ENCODE data around the gene MOB1B. TPM values are rescaled to one million over a fixed set of nuclear protein-coding genes. Genes with fewer than 3 reads are reported as not detected.
"Not testable (repeated sequence)": the region's sequence is repeated elsewhere in the genome, so short reads cannot be mapped to it uniquely, and the experiment has no call there.

The MOB1B gene
- total RNA-seq (2014; rRNA removed; shearing (Covaris generic)): 6.7 and 7.4 TPM in 2 replicates

DNA sequence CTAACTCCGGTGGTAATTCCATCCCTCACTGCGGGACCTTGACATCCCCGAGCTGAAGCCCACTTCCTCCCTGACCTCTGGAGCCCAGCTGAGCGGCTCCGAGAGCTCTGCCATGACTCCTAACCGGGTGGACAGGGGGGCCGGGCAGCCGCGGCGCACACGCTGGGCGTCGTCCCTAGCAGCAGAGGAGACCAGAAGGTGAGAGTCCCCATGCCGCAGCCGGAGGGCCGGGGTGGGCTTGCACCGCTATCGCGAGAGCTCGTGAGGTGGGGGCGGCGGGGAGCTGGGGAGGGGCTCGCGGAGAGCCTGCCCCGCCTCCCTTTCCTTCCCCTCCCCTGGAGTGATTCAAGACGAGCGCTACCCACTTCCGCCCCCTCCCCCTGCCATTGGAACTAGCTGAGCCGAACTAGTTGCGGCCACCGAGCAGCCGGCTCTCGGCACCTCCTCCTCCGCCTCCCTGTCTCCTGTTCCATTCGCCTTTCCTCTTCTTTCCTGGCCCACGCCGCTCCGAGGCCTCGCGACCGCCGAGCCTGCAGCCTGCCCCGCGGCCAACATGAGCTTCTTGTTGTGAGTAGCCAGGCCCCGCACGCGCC is at the start of gene MOB1B:
Gene MOB1B, plus strand, starts transcription at position 386 of the 593 bp plus-strand sequence. Its CDS starts 168 bp downstream, at position 554.
- peak; percentile 80 for DNase-seq (ENCODE audit: low read depth)

DNA sequence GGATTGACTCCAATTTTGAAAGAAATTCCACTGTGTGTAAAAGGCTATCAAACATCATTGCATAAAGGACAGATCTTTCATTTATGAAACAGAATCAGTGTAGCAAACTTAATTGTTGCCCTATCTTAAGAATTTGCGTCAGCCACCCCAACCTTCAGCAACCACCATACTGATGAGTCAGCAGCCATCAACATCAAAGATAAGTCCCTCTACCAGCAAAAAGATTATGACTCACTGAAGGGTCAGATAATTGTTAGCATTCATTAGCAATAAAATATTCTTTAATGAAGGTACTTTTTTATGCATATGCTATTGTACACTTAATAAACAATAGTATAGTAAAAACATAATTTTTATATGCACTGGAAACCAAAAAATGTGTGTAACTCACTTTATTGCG is 46.7 kb upstream of the MOB1B start:
- DNase-seq (ENCODE audit: low read depth): no peak

DNA sequence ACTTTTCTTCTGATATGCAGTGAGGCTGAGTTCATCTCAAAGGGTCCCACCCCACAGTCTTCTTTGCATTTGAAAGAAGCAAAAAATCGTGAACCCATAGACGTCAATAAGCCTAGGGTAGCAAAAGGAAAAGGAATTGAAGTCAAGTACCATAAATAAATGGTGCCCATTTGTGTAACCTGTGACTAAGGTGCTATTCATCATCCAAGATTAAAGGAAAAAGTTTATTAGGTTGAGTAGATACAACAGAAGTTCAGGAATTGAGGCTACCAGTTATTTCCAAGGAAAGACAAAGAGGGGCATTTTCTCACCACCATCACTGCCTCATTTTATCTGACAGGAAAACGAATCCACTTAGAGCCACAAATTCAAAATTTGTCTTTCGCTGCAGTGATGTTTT is 43.7 kb upstream of the MOB1B start:
- DNase-seq (ENCODE audit: low read depth): no peak

- no peak for DNase-seq (ENCODE audit: low read depth)
These were observed 43.1 kb upstream of the MOB1B start for GRCh38 chr4:70859066-70859465.

- no peak for DNase-seq (ENCODE audit: low read depth)
These were observed 38.9 kb upstream of the MOB1B start for GRCh38 chr4:70863099-70863790.

- DNase-seq (ENCODE audit: low read depth): no peak
These were observed 33.4 kb upstream of the MOB1B start for GRCh38 chr4:70868778-70869177.

- no peak for DNase-seq (ENCODE audit: low read depth)
These were observed 29.0 kb upstream of the MOB1B start for GRCh38 chr4:70873216-70873615.

- no peak for DNase-seq (ENCODE audit: low read depth)
These were observed 27.7 kb upstream of the MOB1B start for GRCh38 chr4:70874268-70875156.

DNA sequence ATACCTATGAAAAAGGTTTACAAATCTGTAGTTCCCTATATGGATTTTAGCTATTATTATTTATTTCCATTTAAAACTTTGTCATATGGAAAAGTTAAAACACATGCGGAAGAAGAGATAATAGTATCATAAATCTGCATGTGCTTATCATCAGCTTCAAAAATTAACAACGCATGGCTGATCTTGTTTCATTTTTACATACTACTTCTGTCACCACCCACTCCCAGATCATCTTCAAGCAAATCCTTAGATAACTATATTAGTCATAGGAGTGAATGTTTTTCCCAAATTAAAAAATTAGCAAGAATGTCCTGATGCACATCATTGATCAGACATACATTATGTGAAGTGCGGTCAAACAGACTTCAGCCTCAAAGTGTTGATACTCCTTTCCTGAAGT is 24.6 kb upstream of the MOB1B start:
- DNase-seq (ENCODE audit: low read depth): no peak

- no peak for DNase-seq (ENCODE audit: low read depth)
These were observed 21.4 kb upstream of the MOB1B start for GRCh38 chr4:70880739-70881138.

DNA sequence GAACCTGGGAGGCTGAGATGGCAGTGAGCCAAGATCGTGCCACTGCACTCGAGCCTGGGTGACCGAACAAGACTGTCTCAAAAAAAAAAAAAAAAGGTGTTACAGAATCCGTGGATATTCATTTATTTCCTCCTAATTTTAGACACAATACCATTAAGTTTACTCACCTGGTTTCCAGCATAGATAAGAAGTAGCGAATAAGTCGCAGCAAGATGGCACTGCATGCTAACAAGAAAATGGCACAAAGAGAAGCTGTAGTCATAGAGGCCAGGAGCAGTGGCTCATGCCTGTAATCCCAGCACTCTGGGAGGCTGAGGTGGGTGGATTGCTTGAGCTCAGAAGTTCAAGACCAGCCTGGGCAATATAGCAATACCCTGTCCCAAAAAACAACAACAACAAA is 17.0 kb upstream of the MOB1B start:
- DNase-seq (ENCODE audit: low read depth): no peak

DNA sequence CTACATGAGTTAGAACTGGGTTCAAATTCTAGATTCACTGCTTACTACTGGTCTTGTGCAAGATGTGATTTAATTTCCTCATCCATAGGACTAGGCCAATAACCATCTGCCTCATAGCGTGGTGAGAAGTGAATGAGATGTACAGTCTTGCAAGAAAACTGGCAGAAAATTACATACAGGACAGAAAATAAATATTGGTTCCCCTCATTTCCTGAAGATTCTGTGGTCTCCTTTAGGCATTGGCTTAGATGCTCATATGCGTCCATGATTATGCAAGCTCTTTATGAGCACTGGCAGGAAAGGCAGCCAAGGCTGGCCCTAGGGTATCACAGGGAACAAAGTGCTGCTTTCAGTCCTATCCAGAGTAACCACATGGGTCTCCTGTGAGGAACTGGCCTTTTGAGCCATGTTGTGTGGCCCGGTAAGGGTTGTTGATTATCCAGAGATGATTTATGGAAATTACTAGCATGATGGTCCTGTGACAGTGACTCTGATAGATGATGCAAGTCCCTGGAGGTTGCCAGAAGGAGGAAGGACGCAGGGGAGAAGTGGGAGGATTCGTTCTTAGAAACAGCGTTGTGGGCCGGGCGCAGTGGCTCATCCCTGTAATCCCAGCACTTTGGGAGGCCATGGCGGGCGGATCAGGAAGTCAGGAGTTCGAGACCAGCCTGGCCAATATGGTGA is 9.9 kb upstream of the MOB1B start:
- peak; percentile 59 for DNase-seq (ENCODE audit: low read depth)

DNA sequence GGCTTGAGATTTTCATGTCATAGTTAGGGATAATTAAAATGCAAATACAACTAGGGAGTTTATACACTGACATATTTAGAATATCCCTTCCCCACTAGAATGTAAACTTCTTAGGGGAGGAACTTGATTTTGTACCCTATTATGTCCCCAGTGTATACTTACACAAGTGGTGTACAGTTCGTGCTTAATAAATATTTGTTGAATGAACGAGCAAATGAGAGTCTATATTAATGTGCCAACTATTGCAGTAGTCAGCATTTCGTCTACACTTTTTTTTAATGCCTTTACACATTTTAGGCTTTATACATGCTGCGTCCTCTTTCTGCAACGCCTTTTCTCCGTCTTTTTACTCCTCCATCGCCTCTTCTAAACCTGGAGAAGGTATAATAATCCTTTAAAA is 8.4 kb upstream of the MOB1B start:
- no peak for DNase-seq (ENCODE audit: low read depth)

DNA sequence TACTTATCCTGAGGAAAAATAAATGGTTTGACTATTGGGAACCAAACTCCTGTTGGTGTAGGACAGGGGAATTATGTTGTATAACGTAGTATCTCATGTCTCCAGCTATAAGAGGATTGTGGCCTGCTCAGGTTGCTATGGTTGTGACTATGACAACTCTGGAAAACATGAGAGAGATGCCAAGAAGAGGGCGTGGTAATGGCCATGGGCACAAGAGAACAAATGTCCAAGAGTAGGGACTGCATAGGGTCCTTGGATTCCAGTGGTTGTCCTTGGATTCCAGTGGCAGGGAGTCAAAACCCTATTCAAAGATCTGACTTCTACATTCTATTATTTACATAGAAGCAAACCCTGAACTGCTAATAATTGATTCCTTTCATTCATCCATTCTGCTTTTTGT is 6.8 kb upstream of the MOB1B start:
- DNase-seq (ENCODE audit: low read depth): peak; percentile 54

GRCh38 chr4:70895811-70896491 is 6.2 kb upstream of the MOB1B start:
- no peak for DNase-seq (ENCODE audit: low read depth)

DNA sequence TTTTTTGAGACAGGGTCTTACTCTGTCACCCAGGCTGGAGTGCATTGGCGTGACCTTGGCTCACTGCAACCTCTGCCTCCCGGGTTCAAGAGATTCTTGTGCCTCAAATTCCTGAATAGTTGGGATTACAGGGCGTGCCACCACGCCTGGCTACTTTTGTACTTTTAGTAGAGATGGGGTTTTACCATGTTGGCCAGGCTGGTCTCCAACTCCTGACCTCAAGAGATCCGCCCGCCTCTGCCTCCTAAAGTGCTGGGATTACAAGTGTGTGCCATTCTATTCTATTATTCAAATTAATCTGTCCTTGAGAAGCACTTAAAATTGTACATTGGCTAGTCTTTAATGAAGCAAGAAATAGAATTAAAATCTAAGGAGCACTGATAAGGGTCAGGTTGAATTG is 3.6 kb upstream of the MOB1B start:
- DNase-seq (ENCODE audit: low read depth): not testable (repeated sequence)

GRCh38 chr4:70901607-70901983 is 574 bp upstream of the MOB1B start:
- DNase-seq (ENCODE audit: low read depth): no peak

DNA sequence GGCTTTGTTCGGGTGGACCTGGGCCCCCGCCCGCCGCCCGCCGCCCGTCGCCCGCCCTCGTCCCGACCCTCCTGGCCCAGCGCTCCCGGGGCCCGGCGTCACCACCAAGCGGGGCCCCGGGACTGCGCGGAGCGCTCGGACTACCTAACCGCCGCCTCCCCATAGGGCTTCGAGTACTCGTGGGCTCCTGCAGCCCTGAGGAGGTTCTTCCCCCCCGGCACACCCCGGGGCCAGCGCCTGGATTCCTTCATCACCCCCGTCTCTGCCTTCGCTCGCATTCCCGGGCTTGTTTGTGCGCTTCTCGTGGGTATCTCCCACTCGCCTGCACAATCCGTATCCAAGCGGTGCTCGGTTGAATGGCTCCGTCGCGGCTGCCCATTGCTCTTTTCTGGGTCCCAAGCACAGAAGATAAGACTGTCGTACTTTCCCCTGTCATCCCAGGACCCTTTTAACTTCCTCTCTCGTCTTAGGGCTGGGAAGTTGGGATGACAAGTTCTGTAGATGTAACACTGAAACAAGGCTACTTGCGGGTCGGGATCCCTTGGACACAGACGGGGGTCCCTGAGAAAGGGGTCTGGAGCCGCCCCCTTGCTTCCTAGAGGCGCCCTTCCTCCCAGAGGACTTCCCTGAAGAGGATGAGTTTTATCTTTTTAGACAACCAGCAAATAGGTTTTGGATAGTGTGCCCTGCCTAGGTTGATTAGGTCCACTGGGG is 565 bp downstream of the MOB1B start:
- no peak for DNase-seq (ENCODE audit: low read depth)

DNA sequence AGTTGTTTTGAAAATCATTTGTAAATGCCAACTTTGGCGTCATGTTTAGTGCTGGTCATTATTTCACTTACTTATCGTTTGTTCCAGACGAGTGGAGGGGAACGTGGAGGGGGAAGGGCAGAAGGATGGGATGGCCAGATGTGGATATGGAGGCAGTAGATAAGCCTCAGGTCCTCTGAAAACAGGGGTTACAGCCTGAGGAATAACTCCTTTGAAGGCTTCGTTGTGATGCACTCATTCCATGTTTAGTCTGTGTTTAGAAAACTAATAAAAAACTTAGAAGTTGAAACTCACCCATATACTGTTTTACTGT is 1.1 kb downstream of the MOB1B start:
- peak; percentile 10 for DNase-seq (ENCODE audit: low read depth)

GRCh38 chr4:70908993-70909556 is 6.9 kb downstream of the MOB1B start:
- DNase-seq (ENCODE audit: low read depth): no peak

DNA sequence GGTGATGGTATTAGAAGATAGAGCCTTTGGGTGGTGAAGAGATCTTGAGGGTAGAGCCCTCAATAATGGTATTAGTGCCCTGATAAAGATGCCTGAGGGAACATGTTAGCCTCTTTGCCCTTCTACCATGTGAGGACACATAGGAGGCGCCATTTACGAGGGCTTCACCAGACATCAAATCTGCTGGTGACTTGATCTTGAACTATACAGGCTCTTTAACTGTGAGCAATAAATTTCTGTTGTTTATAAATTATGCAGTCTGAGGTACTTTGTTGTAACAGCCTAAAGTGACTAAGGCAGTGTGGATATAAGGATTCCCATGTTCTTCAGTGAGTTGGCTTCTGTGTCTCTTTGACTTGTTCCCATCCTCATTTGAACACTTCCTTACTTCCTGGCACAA is 11.8 kb downstream of the MOB1B start:
- no peak for DNase-seq (ENCODE audit: low read depth)
